GM18951 (cell line): Measurements from ENCODE around the gene MEAK7.
A peak's percentile ranks its signal among the peaks of the same experiment; 100 is the strongest.
"Not testable (repeated sequence)": the region's sequence is repeated elsewhere in the genome, so short reads cannot be mapped to it uniquely, and the experiment has no call there.

Experiments
- POLR2A ChIP-seq: IDR thresholded peaks from 4 replicates; pipeline ENCODE4 v1.6.1; 2011; ENCODE audit warnings: mild to moderate bottlenecking; ENCODE audit not compliant: insufficient read length, insufficient read depth; ENCODE audit errors: extremely low read depth
- in situ Hi-C: fragments of 300-500 bp; cut with MboI; formaldehyde crosslinking; loops from one replicate; pipeline ENCODE4 v1.12.0; 2022; ENCODE audit warnings: low sequenced_read_pairs, mixed read lengths, inconsistent platforms; ENCODE audit not compliant: unreplicated experiment

MEAK7 gene

DNA sequence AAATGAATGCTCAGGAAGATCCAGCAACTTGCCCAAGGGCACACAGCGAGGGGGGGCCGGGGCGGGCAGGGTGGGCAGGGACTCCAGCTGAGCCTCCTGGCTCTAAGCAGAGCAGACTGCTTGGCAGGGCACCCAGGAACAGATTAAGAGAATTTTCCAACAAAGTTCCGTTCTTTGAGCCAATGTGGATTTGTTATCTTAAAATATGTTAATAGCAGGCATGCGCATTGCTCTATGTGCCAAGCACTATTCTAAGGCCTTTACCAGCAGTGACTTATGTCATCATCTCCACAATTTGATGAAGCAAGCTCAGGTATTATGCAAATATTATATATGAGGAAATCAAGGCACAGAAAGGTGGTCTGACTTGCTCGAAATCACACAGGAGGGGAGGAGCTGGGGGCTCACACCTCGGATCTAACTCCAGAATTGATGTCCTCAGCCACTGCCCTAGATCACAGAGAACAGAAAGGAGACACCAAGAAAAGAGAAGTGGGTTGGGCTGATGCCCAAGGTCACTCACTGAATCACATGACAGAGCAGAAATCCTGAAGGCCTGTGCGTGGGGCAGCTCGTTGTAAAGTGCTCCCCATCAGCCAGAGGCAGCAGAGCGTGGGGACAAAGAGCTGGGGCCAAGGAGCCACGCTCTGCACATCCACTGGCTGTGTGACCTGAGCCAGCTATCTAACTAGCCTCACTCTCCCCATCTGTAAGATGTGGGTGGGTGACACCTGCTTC lies 23.2 kb upstream of the MEAK7 start:
- no peak for TF ChIP-seq POLR2A

GRCh38 chr16:84526794-84527531 lies 22.5 kb upstream of the MEAK7 start:
- TF ChIP-seq POLR2A, result no peak
- in situ Hi-C loops, result no loop called here

More for the DNA sequence above, 23.2 kb upstream of the MEAK7 start:
- in situ Hi-C loops, result no loop called here

GRCh38 chr16:84524941-84525581 lies 20.6 kb upstream of the MEAK7 start:
- in situ Hi-C loops, result not testable (repeated sequence)

DNA sequence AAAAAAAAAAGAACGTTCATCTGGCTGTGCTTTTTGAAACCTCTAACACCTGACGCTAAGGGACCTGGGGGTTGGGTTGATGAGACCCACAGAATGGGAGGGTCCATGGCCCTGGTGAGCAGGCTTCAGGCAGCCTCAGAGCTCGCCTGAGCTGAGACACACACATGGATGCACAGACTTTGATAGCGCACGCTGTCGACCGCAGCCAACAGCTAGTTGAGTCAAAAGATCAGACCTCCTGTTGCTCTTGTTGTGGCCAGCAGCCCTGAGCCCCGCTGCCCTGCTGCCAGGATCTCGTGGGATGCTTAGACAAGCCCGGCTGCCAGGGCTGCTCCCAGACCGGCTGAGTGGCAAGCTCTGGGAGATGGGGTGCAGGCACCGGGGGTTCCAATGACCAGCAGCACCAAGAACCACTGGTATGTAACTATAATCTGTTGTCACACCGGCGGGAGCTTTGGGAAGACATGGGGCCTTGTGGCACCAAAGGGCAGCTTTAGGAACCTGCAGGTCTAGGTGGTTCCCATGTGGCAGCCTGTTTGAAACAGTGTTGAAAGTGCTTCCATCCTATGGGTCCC lies 20.0 kb upstream of the MEAK7 start:
- no peak for TF ChIP-seq POLR2A
- in situ Hi-C loops, result no loop called here

- in situ Hi-C loops, result no loop called here
- no peak for TF ChIP-seq POLR2A
Measured at GRCh38 chr16:84521497-84521770, 17.0 kb upstream of the MEAK7 start.

DNA sequence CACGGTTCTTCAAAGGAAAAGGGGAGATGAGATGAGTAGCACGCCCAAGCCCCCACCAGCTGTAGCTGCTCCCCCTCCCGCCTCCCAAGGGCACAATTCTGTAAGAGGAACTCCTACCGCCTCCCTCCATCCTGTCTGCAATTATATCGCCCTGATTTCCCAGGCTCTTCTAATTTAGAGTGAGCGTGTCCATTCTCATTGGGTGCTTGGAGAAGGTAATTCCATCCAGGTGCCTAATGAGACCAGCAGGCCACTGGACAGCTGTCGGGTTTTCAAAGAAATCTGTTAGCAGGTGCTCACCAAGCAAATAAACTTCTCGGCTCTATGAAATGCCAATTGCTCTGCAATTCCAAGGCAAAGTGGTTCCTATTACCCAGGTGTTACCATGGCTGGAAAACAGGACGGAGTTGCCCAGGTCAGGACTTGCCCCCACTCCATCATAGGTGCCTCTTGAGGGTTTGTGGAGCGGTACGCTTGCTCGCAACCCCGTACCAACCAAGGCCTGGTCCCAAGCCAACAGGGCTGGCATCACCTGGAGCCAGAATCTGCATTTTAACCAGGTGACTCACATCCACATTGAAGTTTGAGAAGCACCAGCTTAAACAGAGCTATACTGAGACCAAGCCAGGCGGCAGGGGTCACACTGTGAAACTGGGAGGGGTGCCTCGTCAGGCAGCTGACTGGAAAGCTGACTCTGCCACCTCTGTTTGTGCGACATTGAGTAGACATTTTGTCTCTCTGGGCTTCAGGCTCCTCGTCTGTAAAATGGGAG lies 16.5 kb upstream of the MEAK7 start:
- in situ Hi-C loops, result no loop called here
- no peak for TF ChIP-seq POLR2A

GRCh38 chr16:84519855-84520254 lies 15.4 kb upstream of the MEAK7 start:
- no peak for TF ChIP-seq POLR2A
- in situ Hi-C loops, result no loop called here

DNA sequence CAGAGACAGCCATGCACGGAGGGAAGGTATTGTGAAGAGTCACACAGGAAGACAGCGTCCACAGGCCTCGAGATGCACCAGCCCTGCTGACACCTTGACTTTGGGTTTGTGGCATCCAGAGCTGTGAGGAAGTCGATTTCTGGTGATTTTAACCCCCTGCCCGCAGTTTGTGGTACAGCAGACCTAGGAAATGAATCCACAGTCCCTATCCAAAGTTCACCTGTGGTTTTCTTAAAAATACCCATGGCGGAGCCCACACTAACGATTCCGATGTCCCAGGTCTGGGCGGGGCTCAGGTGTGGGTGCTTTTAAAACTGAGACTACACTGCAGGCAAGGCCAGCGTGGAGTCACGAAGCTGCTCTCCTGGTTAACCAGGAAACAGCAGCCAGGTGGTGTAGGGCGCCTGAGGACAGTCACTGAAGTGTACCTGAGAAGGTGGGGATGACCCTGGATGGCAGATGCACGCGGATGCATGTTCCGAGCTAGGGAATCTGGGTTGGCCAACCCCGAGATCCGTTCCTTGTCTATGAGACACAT lies 14.4 kb upstream of the MEAK7 start:
- no peak for TF ChIP-seq POLR2A
- in situ Hi-C loops, result no loop called here

GRCh38 chr16:84518220-84518619 lies 13.8 kb upstream of the MEAK7 start:
- in situ Hi-C loops, result not testable (repeated sequence)

- no peak for TF ChIP-seq POLR2A
- in situ Hi-C loops, result no loop called here
Measured at GRCh38 chr16:84517366-84517765, 12.9 kb upstream of the MEAK7 start.

GRCh38 chr16:84514874-84515835 lies 10.7 kb upstream of the MEAK7 start:
- peak; percentile 49 for TF ChIP-seq POLR2A
- in situ Hi-C loops, result loop anchor here (5.0 kb wide), 2 partner anchors 107 to 227 kb away; no protein-coding TSS in a partner anchor
